GM12878 (cell line): Measurements from ENCODE around the gene BTBD9. TPM values are rescaled to one million over a fixed set of nuclear protein-coding genes. Genes with fewer than 3 reads are reported as not detected.

Experiments
- ATAC-seq: fragments of 200-7000 bp; cut with Tn5 transposase; 3 replicates; pipeline ENCODE4 v1.9.1; 2020; ENCODE audit warnings: mild to moderate bottlenecking, moderate library complexity
- BruUV-seq: library from RNA; stranded (reverse); fragments of 400-500 nt; replicated peaks from 2 replicates; lab custom pipeline; 2021; lab: Mats Ljungman, UMichigan
- CTCF ChIA-PET: fragments of 300-600 bp; sonication (Branson Sonifier 250); formaldehyde crosslinking; extraction: SDS; loops from one replicate; lab custom pipeline; 2021; ENCODE audit warnings: inconsistent platforms; lab: Yijun Ruan, JAX
- POLR2A ChIA-PET: fragments of 350-600 bp; formaldehyde crosslinking; extraction: SDS; loops from one replicate; lab custom pipeline; 2021; ENCODE audit warnings: inconsistent platforms; lab: Charles Lee
- RAD21 ChIA-PET: fragments of 300-600 bp; sonication (Branson Sonifier 250); formaldehyde crosslinking; loops from one replicate; lab custom pipeline; 2023; ENCODE audit warnings: antibody characterized with exemption; ENCODE audit not compliant: unreplicated experiment; lab: Charles Lee
- SMC1A ChIA-PET: fragments of 300-600 bp; sonication (Branson Sonifier 250); formaldehyde crosslinking; loops from one replicate; lab custom pipeline; 2023; ENCODE audit not compliant: unreplicated experiment, uncharacterized antibody; lab: Charles Lee
- DNase-seq: peaks from one replicate; pipeline ENCODE4 v3.0.0-alpha.2; 2011; ENCODE audit warnings: low read depth, low spot score
- FAIRE-seq: peaks from 3 replicates; lab custom pipeline; 2011; peaks lifted over from hg19 to GRCh38; lab: Jason Lieb, UNC
- H2AFZ ChIP-seq: 2 replicates; pipeline ENCODE4 v1.6.0; 2011; ENCODE audit warnings: low read depth, low read length, control low read depth; ENCODE audit not compliant: control insufficient read depth
- H3K27ac ChIP-seq: 2 replicates; pipeline ENCODE4 v1.5.1; 2011; ENCODE audit warnings: control low read depth; ENCODE audit not compliant: control insufficient read depth, insufficient read depth
- H3K27me3 ChIP-seq, 2 experiments: replicated peaks in 1 of 2; 2 replicates each; pipeline versions ENCODE4 v1.6.0 to v1.6.1; 2011; ENCODE audit warnings: low read length in 1 of 2; ENCODE audit not compliant: control insufficient read depth in 2 of 2, insufficient read depth in 2 of 2
- H3K36me3 ChIP-seq, 2 experiments: 2 replicates each; pipeline ENCODE4 v1.5.1; 2011; ENCODE audit warnings: low read length in 1 of 2; ENCODE audit not compliant: control insufficient read depth in 2 of 2, insufficient read depth in 2 of 2
- H3K4me1 ChIP-seq: 2 replicates; pipeline ENCODE4 v1.6.1; 2011; ENCODE audit warnings: mild to moderate bottlenecking, low read length, moderate library complexity, mixed read lengths; ENCODE audit not compliant: control insufficient read depth, insufficient read depth
- H3K4me2 ChIP-seq: 2 replicates; pipeline ENCODE4 v1.6.0; 2011; ENCODE audit warnings: control low read depth; ENCODE audit not compliant: control insufficient read depth, insufficient read depth
- H3K4me3 ChIP-seq: fragments of 200-600 bp; sonication (generic); 2 replicates; pipeline ENCODE4 v1.5.1; 2016
- H3K79me2 ChIP-seq: 2 replicates; pipeline ENCODE4 v1.6.0; 2011; ENCODE audit warnings: low read length; ENCODE audit not compliant: control insufficient read depth, insufficient read depth
- H3K9ac ChIP-seq: 2 replicates; pipeline ENCODE4 v1.8.0; 2011; ENCODE audit warnings: low read length, control low read depth, mixed read lengths; ENCODE audit not compliant: control insufficient read depth, insufficient read depth
- H3K9me3 ChIP-seq: replicated peaks from 3 replicates; pipeline ENCODE4 v1.5.1; 2011; ENCODE audit warnings: mild to moderate bottlenecking, low read length; ENCODE audit not compliant: control insufficient read depth, insufficient read depth
- H4K20me1 ChIP-seq: 2 replicates; pipeline ENCODE4 v1.6.0; 2011; ENCODE audit not compliant: control insufficient read depth, insufficient read depth
- TAF1 ChIP-seq: IDR thresholded peaks from 2 replicates; pipeline ENCODE4 v1.6.1; 2011; ENCODE audit warnings: mild to moderate bottlenecking, low read depth, low read length, borderline replicate concordance
- WGBS: methylation state at CpG from one replicate; pipeline ENCODE4 v1.1.6; 2016; ENCODE audit warnings: low lambda C conversion rate; ENCODE audit not compliant: insufficient replicate concordance, insufficient coverage; ENCODE audit errors: missing lambda C conversion rate; 5-methylcytosine and 5-hydroxymethylcytosine counted together
- in situ Hi-C: fragments of 300-500 bp; cut with MboI; formaldehyde crosslinking; loops from 9 replicates; pipeline ENCODE4 v1.14.3; 2018; ENCODE audit warnings: mixed read lengths
- intact Hi-C: fragments of 100-400 bp; cut with micrococcal nuclease; formaldehyde crosslinking; loops from one replicate; pipeline ENCODE4 v1.14.2; 2022; ENCODE audit not compliant: unreplicated experiment
- polyA plus RNA-seq, 11 experiments: library from polyadenylated mRNA; depleted of rRNA in 4 of 11; unstranded in 6 of 11; stranded (reverse) in 5 of 11; fragments of >200 nt; fragmentation: Nextera tagmentation in 4 of 11; fragmentation: Illumina TruSeq in 1 of 11; extraction: Ambion mirVana in 4 of 11; extraction: Trizol in 1 of 11; gene quantifications; 1 replicate in 1 of 11; 2 replicates in 10 of 11; pipeline versions ENCODE4 v1.2.1 to v1.2.3, GENCODE V29; 2011 to 2016; ENCODE audit warnings: inconsistent platforms in 2 of 11, missing spikeins in 2 of 11, low read depth in 1 of 11
- total RNA-seq, 4 experiments: library from RNA; depleted of rRNA in 3 of 4; stranded (reverse); fragments of >200 nt in 3 of 4; fragmentation: Illumina TruSeq in 1 of 4; extraction: Trizol in 1 of 4; gene quantifications; 2 replicates each; pipeline versions ENCODE4 v1.2.1 to v1.2.3, GENCODE V29; 2013 to 2021
- TF ChIP-seq, protein P1 (sequence below): fragments of 450-650 bp; formaldehyde crosslinking; IDR thresholded peaks from 2 replicates; pipeline ENCODE4 v1.4.0; 2020; ENCODE audit warnings: mild to moderate bottlenecking, moderate library complexity
- TF ChIP-seq, protein P2 (sequence below): fragments of 450-650 bp; IDR thresholded peaks from 2 replicates; pipeline ENCODE4 v1.6.1; 2018; ENCODE audit warnings: mild to moderate bottlenecking, low read depth, moderate library complexity; ENCODE audit not compliant: partially characterized antibody
- TF ChIP-seq, protein P3 (sequence below): fragments of 450-650 bp; IDR thresholded peaks from 2 replicates; pipeline ENCODE4 v1.6.1; 2014; ENCODE audit warnings: mild to moderate bottlenecking

BTBD9 gene
- total and polyA plus RNA-seq, 10 of the 15 experiments (the other 5 are each of a cell fraction or from before 2014, with no cell fraction given), result 0.22 to 8.6 (median 4.6) TPM

DNA sequence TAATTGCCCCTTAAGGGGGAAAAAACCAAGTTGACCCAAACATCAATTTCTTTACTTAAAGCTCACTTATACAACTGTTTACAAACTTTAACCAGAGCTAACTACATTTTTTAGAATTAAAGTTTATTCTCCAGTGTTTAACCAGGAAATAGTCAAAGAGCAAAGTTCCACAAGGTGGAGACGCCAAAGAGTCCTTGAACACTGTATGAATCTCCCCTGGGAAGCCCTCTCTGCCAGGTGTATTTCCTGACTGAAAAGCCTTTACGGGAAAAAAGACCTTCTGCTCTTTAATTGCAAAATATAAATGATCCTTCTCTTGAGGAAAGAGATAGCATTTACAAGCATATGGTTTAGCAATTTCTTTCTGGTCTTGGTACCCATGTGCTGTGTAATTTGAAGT lies 36.2 kb downstream of the BTBD9 start (continued):
- TF ChIP-seq, protein P1, sequence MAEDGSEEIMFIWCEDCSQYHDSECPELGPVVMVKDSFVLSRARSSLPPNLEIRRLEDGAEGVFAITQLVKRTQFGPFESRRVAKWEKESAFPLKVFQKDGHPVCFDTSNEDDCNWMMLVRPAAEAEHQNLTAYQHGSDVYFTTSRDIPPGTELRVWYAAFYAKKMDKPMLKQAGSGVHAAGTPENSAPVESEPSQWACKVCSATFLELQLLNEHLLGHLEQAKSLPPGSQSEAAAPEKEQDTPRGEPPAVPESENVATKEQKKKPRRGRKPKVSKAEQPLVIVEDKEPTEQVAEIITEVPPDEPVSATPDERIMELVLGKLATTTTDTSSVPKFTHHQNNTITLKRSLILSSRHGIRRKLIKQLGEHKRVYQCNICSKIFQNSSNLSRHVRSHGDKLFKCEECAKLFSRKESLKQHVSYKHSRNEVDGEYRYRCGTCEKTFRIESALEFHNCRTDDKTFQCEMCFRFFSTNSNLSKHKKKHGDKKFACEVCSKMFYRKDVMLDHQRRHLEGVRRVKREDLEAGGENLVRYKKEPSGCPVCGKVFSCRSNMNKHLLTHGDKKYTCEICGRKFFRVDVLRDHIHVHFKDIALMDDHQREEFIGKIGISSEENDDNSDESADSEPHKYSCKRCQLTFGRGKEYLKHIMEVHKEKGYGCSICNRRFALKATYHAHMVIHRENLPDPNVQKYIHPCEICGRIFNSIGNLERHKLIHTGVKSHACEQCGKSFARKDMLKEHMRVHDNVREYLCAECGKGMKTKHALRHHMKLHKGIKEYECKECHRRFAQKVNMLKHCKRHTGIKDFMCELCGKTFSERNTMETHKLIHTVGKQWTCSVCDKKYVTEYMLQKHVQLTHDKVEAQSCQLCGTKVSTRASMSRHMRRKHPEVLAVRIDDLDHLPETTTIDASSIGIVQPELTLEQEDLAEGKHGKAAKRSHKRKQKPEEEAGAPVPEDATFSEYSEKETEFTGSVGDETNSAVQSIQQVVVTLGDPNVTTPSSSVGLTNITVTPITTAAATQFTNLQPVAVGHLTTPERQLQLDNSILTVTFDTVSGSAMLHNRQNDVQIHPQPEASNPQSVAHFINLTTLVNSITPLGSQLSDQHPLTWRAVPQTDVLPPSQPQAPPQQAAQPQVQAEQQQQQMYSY (CRISPR knock-in tag), result no peak
- TF ChIP-seq, protein P2, sequence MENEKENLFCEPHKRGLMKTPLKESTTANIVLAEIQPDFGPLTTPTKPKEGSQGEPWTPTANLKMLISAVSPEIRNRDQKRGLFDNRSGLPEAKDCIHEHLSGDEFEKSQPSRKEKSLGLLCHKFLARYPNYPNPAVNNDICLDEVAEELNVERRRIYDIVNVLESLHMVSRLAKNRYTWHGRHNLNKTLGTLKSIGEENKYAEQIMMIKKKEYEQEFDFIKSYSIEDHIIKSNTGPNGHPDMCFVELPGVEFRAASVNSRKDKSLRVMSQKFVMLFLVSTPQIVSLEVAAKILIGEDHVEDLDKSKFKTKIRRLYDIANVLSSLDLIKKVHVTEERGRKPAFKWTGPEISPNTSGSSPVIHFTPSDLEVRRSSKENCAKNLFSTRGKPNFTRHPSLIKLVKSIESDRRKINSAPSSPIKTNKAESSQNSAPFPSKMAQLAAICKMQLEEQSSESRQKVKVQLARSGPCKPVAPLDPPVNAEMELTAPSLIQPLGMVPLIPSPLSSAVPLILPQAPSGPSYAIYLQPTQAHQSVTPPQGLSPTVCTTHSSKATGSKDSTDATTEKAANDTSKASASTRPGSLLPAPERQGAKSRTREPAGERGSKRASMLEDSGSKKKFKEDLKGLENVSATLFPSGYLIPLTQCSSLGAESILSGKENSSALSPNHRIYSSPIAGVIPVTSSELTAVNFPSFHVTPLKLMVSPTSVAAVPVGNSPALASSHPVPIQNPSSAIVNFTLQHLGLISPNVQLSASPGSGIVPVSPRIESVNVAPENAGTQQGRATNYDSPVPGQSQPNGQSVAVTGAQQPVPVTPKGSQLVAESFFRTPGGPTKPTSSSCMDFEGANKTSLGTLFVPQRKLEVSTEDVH, result no peak
- TF ChIP-seq, all 136 proteins: peak for 0

DNA sequence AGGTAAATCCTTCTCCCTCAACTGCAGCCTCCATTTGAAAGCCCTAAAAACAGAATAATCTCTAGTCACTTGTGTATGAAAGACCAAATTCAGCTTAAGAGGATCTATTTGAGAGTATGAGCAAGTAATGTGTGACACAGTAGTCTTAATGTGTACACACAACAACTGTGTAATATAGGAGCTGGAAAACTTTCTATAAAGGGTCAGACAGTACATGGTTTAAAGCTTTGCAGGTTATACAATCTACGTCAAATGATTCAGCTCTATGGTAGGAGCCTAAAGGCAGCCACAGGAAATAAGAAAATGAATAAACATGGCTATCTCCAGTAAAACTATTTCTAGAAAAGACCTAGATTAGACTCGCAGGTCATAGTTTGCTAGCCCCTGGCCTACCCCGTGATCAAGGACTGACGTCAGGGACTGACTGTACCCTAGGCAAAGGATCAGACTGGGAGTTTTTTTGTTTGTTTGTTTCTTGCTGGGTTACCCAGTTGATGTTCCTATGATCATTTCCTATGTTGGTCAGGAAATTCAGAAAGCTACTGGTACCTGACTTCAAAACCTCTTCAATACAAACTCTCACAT lies 39.7 kb downstream of the BTBD9 start:
- in situ Hi-C loops, result no loop called here
- no peaks in the 10 kb centered on the region for H3K36me3 ChIP-seq
- H2AFZ ChIP-seq, result no peak overlapping the region
- ChIA-PET CTCF (interaction anchor here (1.0 kb wide), 1 partner anchor 106 kb away, joined by 4 read pairs; no protein-coding TSS in a partner anchor), SMC1A (interaction anchor here (0.6 to 1.6 kb wide), 3 partner anchors 16 to 499 kb away, joined by 3 to 4 read pairs (median 3); no protein-coding TSS in a partner anchor), RAD21 (no interaction called here), POLR2A (no interaction called here)
- no peaks in the 10 kb centered on the region for H3K27me3 ChIP-seq
- H3K4me1 ChIP-seq, result no peaks in the 10 kb centered on the region
- intact Hi-C loops, result no loop called here
- BruUV-seq, result no TSS peak
- H3K79me2 ChIP-seq, result no peaks in the 10 kb centered on the region
- H3K4me2 ChIP-seq, result no peak overlapping the region
- no peak overlapping the region for H3K4me3 ChIP-seq
- 98% methylated on average over 4 of the region's 4 CpGs for WGBS
- no peaks in the 10 kb centered on the region for H3K9me3 ChIP-seq
- no peak for DNase-seq
- ATAC-seq, result no peak
- no peak for FAIRE-seq
- no peaks in the 10 kb centered on the region for H4K20me1 ChIP-seq
- H3K9ac ChIP-seq, result no peak overlapping the region
- no peak overlapping the region for H3K27ac ChIP-seq
- no peak for TF ChIP-seq TAF1
- TF ChIP-seq, protein P3, sequence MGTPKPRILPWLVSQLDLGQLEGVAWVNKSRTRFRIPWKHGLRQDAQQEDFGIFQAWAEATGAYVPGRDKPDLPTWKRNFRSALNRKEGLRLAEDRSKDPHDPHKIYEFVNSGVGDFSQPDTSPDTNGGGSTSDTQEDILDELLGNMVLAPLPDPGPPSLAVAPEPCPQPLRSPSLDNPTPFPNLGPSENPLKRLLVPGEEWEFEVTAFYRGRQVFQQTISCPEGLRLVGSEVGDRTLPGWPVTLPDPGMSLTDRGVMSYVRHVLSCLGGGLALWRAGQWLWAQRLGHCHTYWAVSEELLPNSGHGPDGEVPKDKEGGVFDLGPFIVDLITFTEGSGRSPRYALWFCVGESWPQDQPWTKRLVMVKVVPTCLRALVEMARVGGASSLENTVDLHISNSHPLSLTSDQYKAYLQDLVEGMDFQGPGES, result no peak
